Ascending aorta (tissue), 2 donors: ENCODE results near the gene GPRC5A. TPM values are rescaled to one million over a fixed set of nuclear protein-coding genes. Genes with fewer than 3 reads are reported as not detected.

Experiments used
- DNase-seq, 2 donors: peaks; one replicate each; pipeline ENCODE4 v3.0.0-alpha.2; 2019; ENCODE audit warnings: low spot score in 2 of 2
- H3K27ac ChIP-seq, 2 donors: fragments of 200-600 bp; sonication (generic); one replicate each; pipeline ENCODE4 v1.5.1; 2016 to 2017; ENCODE audit warnings: mild to moderate bottlenecking in 1 of 2
- H3K27me3 ChIP-seq: fragments of 200-600 bp; sonication (generic); one replicate; pipeline ENCODE4 v1.5.1; 2017
- H3K36me3 ChIP-seq, 2 donors: fragments of 200-600 bp; sonication (generic); one replicate each; pipeline ENCODE4 v1.5.1; 2016
- H3K4me1 ChIP-seq, 2 donors: fragments of 200-600 bp; sonication (generic); one replicate each; pipeline ENCODE4 v1.5.1; 2016 to 2017; ENCODE audit warnings: mild to moderate bottlenecking in 1 of 2
- H3K4me3 ChIP-seq, 2 donors: fragments of 200-600 bp; sonication (generic); one replicate each; pipeline ENCODE4 v1.5.1; 2016 to 2017; ENCODE audit warnings: mild to moderate bottlenecking in 1 of 2
- H3K9me3 ChIP-seq, 2 donors: fragments of 200-600 bp; sonication (generic); one replicate each; pipeline ENCODE4 v1.5.1; 2016
- CTCF ChIP-seq, 3 experiments: fragments of 200-600 bp in 2 of 3; fragments of 450-650 bp in 1 of 3; sonication (generic) in 2 of 3; IDR thresholded peaks; one replicate each; pipeline ENCODE4 v1.5.1; 2016 to 2019; ENCODE audit warnings: antibody characterized with exemption in 3 of 3, mild to moderate bottlenecking in 1 of 3, moderate library complexity in 1 of 3
- intact Hi-C: fragments of 100-400 bp; cut with DNase I; formaldehyde crosslinking; loops from one replicate; pipeline ENCODE4 v1.15.1; 2023
- total RNA-seq: library from RNA; depleted of rRNA; stranded (reverse); fragments of >200 nt; gene quantifications from one replicate; pipeline ENCODE4 v1.1.0, GENCODE V29; 2016

The GPRC5A gene
- total RNA-seq, 1 donor from 2014 or later: 23.8 TPM

- no peaks in the 10 kb centered on the region for H3K27me3 ChIP-seq
- H3K4me3 ChIP-seq: no peak overlapping the region
- no peak for TF ChIP-seq CTCF (IDR thresholded peaks at IDR 0.05)
- DNase-seq: no peak
- H3K27ac ChIP-seq: no peak overlapping the region
- peaks cover 0 to 7% of the 10 kb centered on the region in 2 donors for H3K36me3 ChIP-seq
- intact Hi-C loops: no loop called here
- H3K4me1 ChIP-seq: peaks cover 0 to 12% of the 10 kb centered on the region in 2 donors
- H3K9me3 ChIP-seq: no peaks in the 10 kb centered on the region
Observed at GRCh38 chr12:12929696-12930095, 38.3 kb downstream of the GPRC5A start.

DNA sequence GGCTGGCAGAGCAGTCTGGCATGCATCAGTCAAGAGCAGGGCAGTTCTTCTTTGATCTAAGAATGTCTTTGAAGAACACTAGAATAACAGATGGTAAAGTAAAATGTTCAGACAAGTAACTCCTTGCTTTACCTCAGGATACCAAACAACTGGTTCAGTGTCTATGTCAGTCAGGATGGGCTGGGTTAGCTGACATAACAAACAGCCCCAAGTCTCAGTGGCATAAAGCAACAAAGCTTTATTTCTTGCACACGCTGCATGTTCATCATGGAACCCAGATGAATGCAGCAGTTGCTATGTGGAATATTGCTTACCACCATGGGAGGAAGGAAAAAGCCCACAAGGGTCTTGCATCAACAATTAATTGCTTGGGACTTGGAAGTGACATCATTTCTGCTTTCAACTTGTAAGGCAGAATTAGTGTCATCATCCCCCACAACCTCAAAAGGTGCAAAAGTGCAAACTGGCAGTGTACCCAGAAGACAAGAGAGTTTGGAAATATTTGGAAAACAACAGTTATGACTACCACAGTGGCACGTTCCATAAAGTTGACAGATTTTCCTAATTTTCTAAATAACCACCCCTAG, 39.4 kb downstream of the GPRC5A start:
- Histone ChIP-seq H3K36me3 (peaks cover 0 to 7% of the 10 kb centered on the region in 2 donors), H3K4me1 (peaks cover 0 to 11% of the 10 kb centered on the region in 2 donors), H3K4me3 (no peak overlapping the region), H3K9me3 (no peaks in the 10 kb centered on the region), H3K27ac (no peak overlapping the region), H3K27me3 (no peaks in the 10 kb centered on the region)
- no peak for TF ChIP-seq CTCF (IDR thresholded peaks at IDR 0.05)
- intact Hi-C loops: no loop called here
- DNase-seq: no peak

GRCh38 chr12:12933742-12934141, 42.4 kb downstream of the GPRC5A start:
- intact Hi-C loops: no loop called here
- Histone ChIP-seq H3K4me3 (no peak overlapping the region), H3K27ac (no peak overlapping the region), H3K9me3 (no peaks in the 10 kb centered on the region), H3K36me3 (peaks cover 0 to 7% of the 10 kb centered on the region in 2 donors), H3K4me1 (no peaks in the 10 kb centered on the region), H3K27me3 (no peaks in the 10 kb centered on the region)
- TF ChIP-seq CTCF (IDR thresholded peaks at IDR 0.05): no peak
- no peak for DNase-seq

DNA sequence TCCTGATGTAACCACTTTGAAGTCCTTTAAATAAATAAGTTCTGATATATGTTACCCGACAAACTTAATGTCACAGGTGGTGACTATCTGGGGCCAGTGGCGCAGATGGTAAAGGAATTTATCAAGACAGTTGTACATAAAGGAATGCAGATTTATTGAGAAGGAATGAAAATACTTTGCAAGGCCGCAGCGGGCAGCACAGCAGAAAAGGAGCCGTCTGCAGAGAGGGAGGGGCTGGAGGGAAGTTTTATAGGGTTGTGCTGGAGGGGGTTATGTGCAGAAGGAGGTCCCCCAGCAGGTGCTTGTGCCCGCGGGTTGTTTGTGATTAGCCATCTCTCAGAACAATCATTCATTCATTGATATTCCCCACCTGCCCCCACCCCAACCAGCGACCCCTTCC, 43.2 kb downstream of the GPRC5A start:
- intact Hi-C loops: no loop called here
- Histone ChIP-seq H3K4me1 (no peaks in the 10 kb centered on the region), H3K4me3 (no peak overlapping the region), H3K27me3 (no peaks in the 10 kb centered on the region), H3K36me3 (peaks cover 0 to 6% of the 10 kb centered on the region in 2 donors), H3K27ac (no peak overlapping the region), H3K9me3 (no peaks in the 10 kb centered on the region)
- DNase-seq: no peak
- no peak for TF ChIP-seq CTCF (IDR thresholded peaks at IDR 0.05)

GRCh38 chr12:12936983-12937491, 45.7 kb downstream of the GPRC5A start:
- no peak overlapping the region for H3K27ac ChIP-seq
- intact Hi-C loops: no loop called here
- no peaks in the 10 kb centered on the region for H3K9me3 ChIP-seq
- H3K27me3 ChIP-seq: no peaks in the 10 kb centered on the region
- no peaks in the 10 kb centered on the region for H3K36me3 ChIP-seq
- TF ChIP-seq CTCF (IDR thresholded peaks at IDR 0.05): no peak
- H3K4me3 ChIP-seq: no peak overlapping the region
- H3K4me1 ChIP-seq: no peaks in the 10 kb centered on the region
- no peak for DNase-seq

GRCh38 chr12:12938541-12938940, 47.2 kb downstream of the GPRC5A start:
- no peaks in the 10 kb centered on the region for H3K4me1 ChIP-seq
- H3K4me3 ChIP-seq: no peak overlapping the region
- intact Hi-C loops: no loop called here
- H3K36me3 ChIP-seq: no peaks in the 10 kb centered on the region
- no peaks in the 10 kb centered on the region for H3K9me3 ChIP-seq
- DNase-seq: no peak
- no peak overlapping the region for H3K27ac ChIP-seq
- TF ChIP-seq CTCF (IDR thresholded peaks at IDR 0.05): no peak
- no peaks in the 10 kb centered on the region for H3K27me3 ChIP-seq
